HG03159 (cell line): ENCODE data around the gene FGFR1OP2.
"Not testable (repeated sequence)": the region's sequence is repeated elsewhere in the genome, so short reads cannot be mapped to it uniquely, and the experiment has no call there.

Source experiments
- ATAC-seq: cut with Tn5 transposase; IDR thresholded peaks from one replicate; pipeline ENCODE4 v1.9.1; 2021; ENCODE audit warnings: mild to moderate bottlenecking, moderate library complexity; ENCODE audit not compliant: unreplicated experiment

The FGFR1OP2 gene

DNA sequence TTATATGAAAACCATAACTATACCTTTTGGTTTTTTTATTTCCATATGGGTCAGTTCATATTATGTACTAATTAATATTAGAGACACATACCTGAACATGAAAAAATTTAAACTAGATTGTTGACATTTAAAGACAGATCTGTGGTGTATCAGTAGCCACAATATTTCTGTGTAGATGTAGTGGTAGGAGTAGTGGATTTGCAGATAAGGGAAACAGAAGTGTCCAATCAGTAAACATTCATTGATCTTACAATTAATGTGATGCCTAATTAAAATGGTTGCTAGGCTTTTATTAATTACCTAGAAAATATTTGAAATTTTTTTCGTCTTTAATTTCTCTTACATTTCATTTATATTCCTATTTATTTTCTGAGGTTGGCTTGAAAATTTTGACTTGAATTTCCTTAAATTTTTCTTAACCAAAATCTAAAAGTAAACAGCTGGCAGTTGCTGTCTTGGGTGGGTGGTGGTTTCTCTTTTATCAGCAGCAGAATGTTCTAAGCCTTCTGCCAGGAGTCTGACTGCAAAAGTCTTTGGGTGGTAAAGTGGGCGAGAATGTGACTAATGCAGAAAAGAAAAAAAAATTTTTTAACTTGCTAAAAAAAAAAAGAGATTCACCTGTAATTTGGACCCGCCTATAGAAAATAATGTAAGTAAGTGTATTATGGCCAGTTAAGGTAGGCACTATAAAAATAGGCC lies 2.4 kb downstream of the FGFR1OP2 start:
- ATAC-seq: no peak

DNA sequence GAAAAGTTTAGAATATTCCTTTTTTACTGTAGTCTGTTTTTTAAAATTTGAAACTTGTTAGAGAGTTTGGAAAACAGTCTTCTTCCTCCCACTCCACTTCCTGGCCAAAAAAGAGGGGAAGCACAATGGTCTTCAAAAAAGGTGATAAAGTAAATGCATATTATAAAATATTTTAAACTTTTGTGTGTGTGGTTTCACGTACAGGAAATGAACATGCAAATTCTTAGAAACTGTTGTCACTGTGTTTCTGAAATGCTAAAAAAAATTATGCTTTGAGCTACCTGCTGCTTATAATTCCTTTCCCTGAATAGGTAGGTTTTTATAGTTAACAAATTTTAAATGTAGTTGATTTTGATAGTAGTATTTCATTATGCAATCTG lies 2.9 kb downstream of the FGFR1OP2 start:
- ATAC-seq: no peak

DNA sequence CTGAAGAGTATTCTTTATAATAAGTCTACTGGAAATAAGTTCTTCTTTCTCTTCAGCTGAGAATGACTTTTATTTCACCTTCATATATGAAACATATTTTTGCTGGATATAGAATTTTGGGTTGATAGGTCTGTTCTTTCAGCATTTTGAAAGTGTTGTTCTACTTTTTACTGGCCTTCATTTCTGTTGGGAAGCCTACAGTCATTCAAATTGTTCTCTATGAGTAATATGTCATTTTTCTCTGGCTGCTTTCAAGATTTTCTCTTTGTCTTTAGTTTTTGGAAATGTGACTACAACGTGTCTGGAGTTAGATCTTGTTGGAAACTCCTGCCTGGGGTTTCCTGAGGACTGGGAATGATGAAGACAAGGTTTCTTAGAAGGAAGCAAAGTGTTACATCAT lies 10.0 kb downstream of the FGFR1OP2 start:
- no peak for ATAC-seq

DNA sequence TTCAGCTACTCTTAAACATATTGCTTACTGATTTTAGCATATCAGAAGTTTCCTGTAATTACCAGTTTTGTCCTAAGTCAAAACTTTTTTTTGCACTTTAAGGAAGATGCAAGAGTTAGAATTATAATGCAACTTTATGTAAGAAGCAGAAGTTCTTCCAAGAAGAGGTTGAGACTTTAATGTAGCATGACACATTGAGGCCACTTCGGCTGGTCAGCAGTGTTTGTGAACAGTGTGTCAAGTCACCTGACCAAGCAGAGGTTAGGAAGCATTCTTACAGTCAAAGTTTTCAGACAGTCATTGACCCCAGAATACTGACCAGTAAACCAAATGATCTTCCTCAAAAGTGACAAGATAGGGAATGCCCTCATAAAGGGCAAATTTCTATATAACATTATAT lies 15.2 kb downstream of the FGFR1OP2 start:
- ATAC-seq: no peak

DNA sequence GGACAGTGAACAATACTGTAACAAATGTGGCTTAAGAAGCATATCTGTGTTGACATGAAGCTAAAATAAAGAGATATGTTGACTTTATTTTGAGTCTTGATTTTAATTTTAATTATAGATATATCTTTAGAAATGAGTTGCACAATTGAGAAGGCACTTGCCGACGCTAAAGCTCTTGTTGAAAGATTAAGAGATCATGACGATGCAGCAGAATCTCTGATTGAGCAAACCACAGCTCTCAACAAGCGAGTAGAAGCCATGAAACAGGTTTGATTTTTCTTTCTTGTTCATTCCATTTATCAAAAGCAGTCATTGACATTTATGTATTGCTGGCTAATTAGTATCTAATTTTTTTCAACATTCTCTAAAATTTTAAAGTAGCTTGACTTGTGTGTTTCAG lies 15.8 kb downstream of the FGFR1OP2 start:
- no peak for ATAC-seq

DNA sequence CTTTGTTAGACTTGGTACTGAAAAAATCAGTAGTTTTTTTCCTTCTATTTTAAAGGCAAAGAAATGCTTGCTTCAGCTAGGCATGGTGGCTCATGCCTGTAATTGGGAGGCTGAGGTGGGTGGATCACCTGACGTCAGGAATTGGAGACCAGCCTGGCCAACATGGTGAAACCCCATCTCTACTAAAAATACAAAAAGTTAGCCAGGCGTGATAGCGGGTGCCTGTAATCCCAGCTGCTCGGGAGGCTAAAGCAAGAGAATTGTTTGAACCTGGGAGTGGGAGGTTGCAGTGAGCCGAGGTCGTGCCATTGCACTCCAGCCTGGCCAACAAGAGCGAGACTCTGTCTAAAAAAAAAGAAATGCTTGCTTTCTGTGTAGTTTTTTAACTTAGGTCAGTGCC lies 23.1 kb downstream of the FGFR1OP2 start:
- not testable (repeated sequence) for ATAC-seq

DNA sequence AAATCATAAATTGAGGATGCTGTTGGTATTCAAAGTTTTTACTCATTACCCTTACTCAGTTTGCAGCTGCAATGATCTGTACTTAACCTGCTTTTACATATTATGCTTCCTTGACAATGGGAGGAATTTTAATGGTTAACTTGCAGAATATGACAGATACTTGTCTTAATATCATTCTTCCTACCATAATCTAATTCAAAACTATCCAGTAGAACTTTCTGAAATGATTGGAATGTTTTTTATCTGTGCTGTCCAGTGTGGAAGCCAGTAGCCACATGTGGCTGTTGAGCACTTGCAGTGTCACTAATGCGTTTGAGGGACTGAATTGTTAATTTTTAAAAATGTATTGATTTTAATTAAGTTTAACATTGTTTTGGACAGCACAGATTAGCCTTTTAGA lies 23.5 kb downstream of the FGFR1OP2 start:
- ATAC-seq: no peak

DNA sequence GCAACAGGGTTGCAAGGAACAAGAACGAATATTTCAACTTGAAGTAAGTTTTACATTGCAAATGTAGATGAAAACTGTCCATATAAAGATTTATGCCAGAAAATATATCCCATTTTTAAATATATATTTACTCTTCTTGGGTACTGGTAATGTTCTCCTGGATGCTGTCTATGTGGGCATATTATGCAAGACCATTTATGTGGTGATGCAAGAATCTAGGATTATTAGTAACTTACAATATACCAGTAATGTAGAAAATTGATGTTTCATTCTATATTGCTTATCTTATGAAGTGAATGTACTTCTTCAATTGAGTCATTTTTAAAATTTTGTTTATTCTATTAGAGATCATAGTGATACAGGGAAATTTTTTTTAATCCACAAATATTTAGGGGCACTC lies 25.1 kb downstream of the FGFR1OP2 start:
- ATAC-seq: no peak

DNA sequence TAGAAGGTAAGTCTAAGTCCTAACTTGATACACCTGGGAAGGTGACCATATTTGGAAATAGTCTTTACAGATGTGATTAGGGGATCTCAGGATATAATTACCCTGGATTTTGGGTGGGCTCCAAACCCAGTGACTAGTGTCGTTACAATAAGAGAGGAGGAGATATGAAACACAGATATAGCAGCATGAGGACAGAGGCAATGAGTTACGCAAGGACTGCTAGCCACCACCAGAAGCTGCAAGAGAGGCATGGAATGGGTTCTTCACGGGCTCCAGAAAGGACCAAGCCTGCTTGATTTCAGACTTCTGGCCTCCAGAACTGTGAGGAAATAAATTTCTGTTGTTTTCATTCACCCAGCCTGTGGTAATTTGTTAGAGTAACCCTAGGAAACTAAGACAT lies 28.6 kb downstream of the FGFR1OP2 start:
- no peak for ATAC-seq

DNA sequence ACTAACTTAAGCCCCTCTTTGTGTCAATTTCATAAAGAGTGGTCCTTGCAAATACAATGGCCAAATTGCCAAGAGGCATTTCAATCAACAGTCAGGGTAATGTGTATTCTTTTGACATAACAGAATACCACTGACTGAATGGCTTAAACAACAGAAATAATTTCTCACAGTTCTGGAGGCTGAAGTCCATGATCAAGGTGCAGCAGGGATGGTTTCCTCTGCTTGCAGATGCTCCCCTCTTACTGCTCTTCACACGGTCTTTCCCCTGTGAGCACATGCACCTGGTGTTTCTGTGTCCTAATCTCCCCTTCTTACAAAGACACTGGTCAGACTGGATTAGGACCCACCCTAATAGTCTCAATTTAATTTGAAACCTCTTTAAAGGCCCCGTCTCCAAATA lies 31.9 kb downstream of the FGFR1OP2 start:
- ATAC-seq: no peak

DNA sequence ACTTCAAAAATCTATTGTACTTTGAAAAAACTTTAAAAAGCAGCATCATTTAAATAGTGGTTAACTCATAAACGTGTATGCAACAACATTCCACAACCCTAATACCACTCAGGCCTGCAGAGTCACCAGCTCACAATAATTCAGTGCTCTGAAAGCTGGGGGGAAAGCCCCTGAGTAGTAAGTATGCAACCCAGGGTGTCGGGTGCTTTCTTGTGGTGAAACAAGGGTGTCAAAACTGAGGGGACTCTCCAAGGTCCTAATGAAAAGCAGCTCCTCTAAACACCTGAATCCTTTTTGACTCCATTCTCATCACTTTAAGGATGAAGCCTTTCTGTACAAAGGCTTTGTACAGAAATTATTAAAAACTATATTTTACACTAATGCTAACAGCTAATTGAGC lies 33.7 kb downstream of the FGFR1OP2 start:
- ATAC-seq: peak; percentile 95

DNA sequence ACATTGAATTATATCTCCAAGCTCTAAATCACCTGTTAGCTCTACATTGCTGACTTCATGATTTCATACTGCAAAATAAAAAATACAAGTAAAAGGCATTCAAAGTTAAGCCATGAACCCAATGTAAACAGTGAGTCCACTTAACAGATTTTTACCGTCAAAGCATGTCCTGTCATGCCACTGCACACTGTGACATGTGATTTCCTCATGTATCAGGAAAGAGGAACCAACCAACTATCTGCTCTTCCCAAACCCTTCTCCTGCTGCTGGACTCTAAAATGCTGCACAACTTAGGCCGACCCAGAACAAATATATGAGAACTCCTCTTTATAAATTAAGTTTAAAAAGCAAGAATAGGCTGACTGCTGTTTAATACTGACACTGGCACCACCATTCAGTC lies 38.4 kb downstream of the FGFR1OP2 start:
- no peak for ATAC-seq

DNA sequence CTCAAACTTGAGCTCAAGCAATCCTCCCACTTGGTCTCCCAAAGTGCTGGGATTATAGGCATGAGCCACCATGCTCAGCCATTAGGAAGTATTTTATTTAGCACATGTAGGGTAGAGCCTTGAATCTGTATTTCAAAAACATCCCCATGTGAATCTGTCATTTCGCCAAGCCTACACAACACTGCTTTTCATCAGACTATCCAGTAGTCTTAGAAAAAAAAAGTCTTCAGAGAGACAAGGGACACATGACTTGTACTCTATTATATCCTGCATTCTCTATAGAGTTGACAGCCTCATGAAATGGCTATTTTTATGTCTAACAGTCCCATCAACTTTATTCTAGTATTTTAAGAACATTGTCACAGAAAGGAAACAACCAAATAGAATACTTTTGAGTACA lies 40.5 kb downstream of the FGFR1OP2 start:
- ATAC-seq: no peak

DNA sequence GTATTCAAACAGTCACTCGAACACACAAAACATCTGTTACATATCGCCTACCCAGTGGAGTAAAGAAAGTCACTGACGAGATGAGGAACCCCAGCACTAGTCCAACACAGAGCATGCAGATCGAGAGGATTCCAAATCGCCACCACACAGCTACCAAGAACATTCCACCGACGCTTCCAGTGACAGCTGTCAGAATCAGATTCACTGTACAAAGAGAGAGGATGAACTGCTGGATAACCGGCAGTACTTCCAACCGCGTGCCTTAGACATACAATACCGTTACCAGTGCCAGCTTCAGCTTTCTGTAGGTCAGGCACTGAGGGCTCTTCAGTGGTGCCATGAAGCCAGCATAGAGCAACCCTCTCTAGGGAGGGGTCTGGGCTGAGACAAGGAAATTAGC lies 41.5 kb downstream of the FGFR1OP2 start:
- no peak for ATAC-seq

DNA sequence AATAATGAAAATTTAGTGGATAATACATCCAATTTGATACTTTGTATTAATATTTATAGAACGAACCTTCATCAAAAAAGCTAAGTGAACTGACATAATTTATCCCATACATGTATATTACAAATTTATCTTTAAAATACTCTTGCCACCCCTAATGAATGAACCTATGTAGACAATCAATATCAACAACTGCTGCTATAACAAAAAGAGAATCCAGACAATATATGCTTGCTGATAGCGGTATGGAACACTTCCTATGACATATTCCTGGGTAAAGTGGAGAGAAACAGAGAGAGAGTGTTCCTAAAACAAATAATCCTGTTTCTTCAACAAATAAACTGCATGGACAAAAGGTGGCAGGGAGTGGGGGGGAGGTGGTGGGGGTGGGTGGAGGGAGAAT lies 44.6 kb downstream of the FGFR1OP2 start:
- ATAC-seq: no peak

DNA sequence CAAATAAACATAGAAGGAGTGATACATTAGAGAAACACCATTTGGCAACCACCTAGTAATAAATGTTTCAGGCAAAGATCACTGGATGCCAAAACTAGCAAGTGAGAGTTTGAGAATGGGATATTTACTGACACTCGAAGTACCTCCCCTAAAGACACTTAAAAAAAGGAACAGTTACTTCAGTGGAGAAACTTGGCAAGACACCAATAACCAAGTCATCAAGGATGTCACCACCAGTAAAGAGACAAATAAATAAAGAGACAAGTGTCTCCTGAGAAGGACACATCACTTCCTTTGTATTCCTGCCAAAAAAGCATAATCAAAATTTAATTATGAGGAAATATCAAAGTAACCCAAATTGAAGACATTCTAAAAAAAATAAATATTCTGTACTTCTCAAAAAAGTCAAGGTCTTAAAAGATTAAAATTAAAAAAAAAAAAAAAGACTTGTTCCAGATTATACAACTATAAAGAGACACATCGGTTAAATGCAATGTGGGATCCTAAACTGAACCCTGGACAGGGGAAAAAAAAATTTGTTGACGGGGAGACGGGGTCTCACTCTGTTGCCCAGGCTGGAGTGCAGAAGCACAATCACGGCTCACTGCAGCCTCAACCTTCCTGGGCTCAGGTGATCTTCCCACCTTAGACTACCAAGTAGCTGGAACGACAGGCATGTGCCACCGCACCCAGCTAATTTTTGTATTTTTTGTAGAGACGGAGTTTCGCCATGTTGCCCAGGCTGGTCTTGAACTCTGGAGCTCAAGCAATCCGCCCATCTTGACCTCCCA lies 49.6 kb downstream of the FGFR1OP2 start:
- ATAC-seq: no peak

DNA sequence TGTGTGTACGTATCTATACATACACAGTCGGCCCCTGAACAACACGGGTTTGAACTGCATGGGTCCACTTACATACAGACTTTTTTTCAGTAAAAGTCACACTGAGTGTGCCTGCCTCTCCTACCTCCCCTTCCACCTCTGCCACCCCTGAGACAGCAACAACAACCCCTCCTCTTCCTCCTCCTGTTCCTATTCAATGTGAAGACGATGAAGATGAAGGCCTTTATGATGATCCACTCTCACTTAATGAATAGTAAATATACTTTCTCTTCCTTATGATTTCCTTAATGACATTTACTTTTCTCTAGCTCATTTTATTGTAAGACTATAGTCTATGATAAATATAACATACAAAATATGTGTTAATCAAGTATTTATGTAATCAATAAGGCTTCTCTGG lies 50.4 kb downstream of the FGFR1OP2 start:
- no peak for ATAC-seq

DNA sequence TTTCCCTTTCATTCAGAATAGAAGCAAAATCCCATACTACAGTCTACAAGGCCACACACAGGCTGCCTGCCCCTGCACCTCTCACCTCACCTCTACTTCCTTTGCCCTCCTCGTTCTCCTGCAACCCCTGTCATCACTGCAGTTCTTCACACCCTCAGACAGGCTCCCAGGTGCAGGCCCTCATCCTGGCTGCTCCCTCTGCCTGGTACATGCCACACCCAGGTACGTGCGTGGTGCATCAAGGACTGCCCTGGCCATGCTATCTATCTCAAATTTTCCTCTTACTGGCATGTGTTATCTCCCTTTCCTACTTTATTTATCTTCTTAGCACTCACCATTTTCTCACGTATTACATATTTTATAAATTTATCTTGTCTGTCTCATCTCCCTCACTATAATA lies 51.6 kb downstream of the FGFR1OP2 start:
- no peak for ATAC-seq

DNA sequence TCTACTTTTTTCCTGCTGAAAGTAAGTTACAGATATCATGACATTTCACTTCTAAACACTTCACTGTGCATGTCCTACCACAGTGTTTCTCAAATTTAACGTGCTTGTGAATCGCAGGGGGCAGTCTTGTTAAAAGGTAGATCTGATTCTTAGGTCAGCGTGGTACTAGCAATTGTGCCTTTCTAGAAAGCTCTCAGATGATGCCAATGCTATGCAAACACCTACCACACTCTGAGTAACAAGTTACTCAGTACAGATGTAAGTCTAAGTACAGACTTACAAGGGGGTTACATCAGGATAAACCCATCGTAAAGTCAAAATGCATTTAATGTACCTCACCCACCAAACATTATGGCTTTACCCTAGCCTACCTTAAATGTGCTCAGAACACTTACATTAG lies 53.6 kb downstream of the FGFR1OP2 start:
- ATAC-seq: no peak

DNA sequence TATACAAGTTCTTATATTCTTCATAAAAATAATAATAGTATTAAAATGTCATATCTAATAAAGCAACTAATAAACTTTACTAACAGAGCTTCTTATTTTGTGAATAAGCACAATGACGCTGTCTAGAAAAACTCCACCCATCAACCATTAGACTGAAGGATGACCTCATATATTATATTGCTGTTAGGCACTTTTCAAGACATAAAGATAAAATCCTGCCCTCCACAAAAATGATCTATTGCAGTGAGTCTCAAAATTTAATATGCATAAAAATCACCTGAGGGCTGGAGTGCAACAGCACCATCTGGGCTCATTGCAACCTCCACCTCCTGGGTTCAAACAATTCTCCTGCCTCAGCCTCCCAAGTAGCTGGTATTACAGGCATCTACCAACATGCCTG lies 55.8 kb downstream of the FGFR1OP2 start:
- ATAC-seq: no peak

DNA sequence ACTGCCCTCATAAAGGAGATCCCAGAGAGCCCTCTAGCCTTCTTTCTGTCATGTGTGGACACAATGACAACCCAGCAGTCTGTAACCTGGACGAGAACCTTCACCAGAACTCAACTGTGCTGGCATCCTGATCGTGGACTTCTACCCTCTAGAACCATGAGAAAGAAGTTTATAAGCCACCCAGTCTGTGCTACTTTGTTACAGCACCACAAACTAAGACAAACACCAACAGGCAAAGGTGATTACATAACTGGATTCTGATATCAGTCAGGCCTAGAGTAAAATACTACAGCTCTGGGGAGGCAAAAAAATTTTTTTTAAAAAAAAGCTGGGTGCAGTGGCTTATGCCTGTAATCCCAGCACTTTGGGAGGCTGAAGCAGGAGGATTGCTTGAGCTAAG lies 57.4 kb downstream of the FGFR1OP2 start:
- no peak for ATAC-seq

DNA sequence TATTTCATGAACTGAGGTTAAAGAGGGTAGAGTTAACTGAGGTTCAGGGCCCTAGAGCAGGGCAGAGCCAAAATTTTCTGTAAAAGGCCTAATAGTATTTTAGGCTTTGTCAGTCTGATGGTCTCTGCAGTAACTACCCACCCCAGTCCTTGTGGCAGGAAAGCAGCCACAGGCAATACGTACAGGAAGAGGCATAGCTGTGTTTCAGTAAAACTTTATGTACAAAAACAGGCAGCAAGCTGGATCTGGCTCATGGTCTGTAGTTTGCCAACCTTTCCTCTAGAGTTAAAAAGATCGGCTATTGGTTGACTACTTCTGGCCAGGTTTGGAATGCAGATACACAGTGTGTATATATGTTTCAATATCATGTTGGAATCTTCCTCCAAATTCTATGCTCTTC lies 58.7 kb downstream of the FGFR1OP2 start:
- ATAC-seq: no peak

DNA sequence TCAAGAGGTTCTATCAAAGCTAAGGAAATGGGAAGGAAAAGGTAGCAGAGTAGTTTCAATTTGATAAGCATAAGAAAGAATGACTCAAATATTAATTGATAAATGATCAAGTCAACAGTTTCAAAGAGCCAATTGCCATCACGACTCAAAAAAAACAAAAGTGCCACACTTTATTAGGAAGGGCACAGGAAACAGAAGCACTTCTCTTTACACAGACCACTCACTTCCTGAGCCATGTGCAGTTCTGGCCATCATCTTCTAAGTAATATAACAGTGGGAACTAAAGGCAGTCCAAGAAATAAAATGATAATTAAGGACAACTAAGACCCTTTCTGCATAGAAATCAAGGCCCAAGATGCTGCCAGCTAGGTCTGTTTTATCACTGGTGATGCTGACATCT lies 62.7 kb downstream of the FGFR1OP2 start:
- ATAC-seq: no peak
